Right hindlimb (tissue), 1 donor: ENCODE data around the gene BLM.

Experiments used
- DNase-seq: peaks from one replicate; pipeline ENCODE4 v3.0.0-alpha.2; 2018

The BLM gene

GRCh38 chr15:90794538-90794937, 77.4 kb downstream of the BLM start:
- DNase-seq: no peak

- DNase-seq: no peak
Observed at GRCh38 chr15:90799639-90800170, 82.6 kb downstream of the BLM start.

- DNase-seq: no peak
Observed at GRCh38 chr15:90801803-90802202, 84.7 kb downstream of the BLM start.

GRCh38 chr15:90807074-90807785, 90.1 kb downstream of the BLM start:
- no peak for DNase-seq

GRCh38 chr15:90807786-90808086, 90.6 kb downstream of the BLM start:
- no peak for DNase-seq

- DNase-seq: no peak
Observed at GRCh38 chr15:90808517-90809235, 91.5 kb downstream of the BLM start.

GRCh38 chr15:90809536-90809935, 92.4 kb downstream of the BLM start:
- DNase-seq: no peak

- DNase-seq: no peak
Observed at GRCh38 chr15:90810354-90810753, 93.2 kb downstream of the BLM start.

GRCh38 chr15:90812171-90812957, 95.2 kb downstream of the BLM start:
- DNase-seq: no peak

- no peak for DNase-seq
Observed at GRCh38 chr15:90812958-90813265, 95.8 kb downstream of the BLM start.

- no peak for DNase-seq
Observed at GRCh38 chr15:90813796-90814190, 96.6 kb downstream of the BLM start.

GRCh38 chr15:90814191-90814821, 97.2 kb downstream of the BLM start:
- no peak for DNase-seq

GRCh38 chr15:90816401-90817116, 99.4 kb downstream of the BLM start:
- DNase-seq: no peak

- no peak for DNase-seq
Observed at GRCh38 chr15:90817117-90818057, 100.2 kb downstream of the BLM start.

- peak; percentile 64 for DNase-seq
Observed at GRCh38 chr15:90818251-90819210, 101.4 kb downstream of the BLM start.

- DNase-seq: no peak
Observed at GRCh38 chr15:90819390-90819789, 102.2 kb downstream of the BLM start.

GRCh38 chr15:90819850-90820249, 102.7 kb downstream of the BLM start:
- DNase-seq: no peak

- no peak for DNase-seq
Observed at GRCh38 chr15:90820481-90820880, 103.3 kb downstream of the BLM start.

GRCh38 chr15:90822204-90822955, 105.2 kb downstream of the BLM start:
- DNase-seq: no peak
